Activated naive CD4-positive, alpha-beta T cell treated with anti-CD3 and anti-CD28 coated beads, Interleukin-2, amount 50 U/mL, for 16 hours (primary cell): ENCODE data around the gene ABCG5.

Experiments
- DNase-seq: peaks from one replicate; pipeline ENCODE4 v3.0.0-alpha.2; 2020

Gene ABCG5

GRCh38 chr2:43841949-43842865 is 3.6 kb upstream of the ABCG5 start:
- DNase-seq = no peak

DNA sequence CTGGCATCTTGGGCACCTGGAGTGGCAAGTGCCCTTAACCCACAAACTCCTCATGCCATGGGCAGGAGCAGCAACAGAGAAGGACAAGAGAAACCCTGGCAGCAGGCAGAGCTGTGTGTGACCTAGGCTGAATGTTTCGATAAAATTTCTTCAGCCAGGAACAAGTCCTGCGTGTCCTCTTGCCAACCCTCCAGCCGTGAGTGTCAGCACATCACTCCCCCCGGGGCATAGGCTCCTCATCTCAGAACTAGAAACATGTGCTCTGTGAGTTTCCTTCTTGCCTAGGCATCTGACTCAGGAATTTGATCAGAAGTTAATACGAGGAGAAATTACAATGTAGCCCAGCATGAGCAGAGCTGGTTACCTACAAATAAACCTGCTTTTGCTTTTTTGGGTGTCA is 2.3 kb upstream of the ABCG5 start:
- DNase-seq = no peak

GRCh38 chr2:43839776-43840564 is 1.3 kb upstream of the ABCG5 start:
- no peak for DNase-seq

GRCh38 chr2:43837831-43838559 is 644 bp downstream of the ABCG5 start:
- no peak for DNase-seq

DNA sequence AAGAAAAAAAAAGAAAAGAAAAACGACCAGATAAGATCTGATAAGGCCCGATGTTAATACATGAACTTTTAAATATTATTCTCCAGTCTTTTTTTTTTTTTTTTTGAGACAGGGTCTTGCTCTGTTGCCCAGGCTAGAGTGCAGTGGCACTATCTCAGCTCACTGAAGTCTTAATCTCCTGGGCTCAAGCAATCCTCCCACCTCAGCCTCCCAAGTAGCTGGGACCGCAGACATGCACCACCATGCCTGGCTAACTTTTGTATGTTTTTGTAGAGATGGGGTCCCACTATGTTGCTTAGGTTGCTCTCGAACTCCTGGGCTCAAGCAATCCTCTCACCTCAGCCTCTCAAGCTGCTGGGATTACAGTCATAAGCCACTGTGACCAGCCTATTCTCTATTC is 1.6 kb downstream of the ABCG5 start:
- DNase-seq = no peak

GRCh38 chr2:43832457-43832856 is 6.2 kb downstream of the ABCG5 start:
- DNase-seq = no peak

DNA sequence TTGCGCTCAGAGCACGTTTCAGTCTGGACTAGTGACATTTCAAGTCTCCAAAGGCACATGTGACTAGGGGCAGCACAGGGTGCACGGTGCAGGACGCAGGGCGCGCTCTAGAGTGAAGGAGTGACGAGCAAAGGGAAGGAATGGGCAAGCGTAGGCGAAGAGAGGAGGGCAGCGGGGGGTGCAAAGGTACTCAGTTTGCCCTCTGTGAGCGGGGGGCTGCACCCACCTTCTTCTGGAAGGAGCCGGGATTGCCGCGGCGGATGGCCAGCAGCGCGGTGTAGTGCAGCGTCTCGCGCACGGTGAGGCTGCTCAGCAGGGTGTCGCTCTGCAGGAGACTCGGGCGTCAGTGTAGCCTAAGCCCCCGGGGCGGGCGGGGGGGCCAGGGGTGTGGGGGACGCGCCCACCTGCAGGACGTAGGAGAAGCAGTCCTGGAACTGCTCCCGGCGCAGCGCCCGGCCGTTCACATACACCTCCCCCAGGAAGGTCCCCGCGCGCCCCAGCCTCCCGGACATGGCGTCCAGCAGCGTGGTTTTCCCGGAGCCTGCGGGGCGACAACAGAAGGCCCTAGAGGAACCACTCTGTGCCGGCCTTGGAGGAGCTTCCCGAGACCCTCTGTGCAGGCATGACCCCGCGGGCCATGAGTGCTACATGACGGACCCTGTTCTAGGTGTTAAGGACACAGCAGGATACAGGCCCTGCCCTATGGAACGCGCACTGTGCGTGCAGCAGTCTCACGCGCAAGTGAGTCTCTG is 6.9 kb downstream of the ABCG5 start:
- no peak for DNase-seq

- DNase-seq = no peak
Measured at GRCh38 chr2:43826305-43827250, 12.1 kb downstream of the ABCG5 start.

DNA sequence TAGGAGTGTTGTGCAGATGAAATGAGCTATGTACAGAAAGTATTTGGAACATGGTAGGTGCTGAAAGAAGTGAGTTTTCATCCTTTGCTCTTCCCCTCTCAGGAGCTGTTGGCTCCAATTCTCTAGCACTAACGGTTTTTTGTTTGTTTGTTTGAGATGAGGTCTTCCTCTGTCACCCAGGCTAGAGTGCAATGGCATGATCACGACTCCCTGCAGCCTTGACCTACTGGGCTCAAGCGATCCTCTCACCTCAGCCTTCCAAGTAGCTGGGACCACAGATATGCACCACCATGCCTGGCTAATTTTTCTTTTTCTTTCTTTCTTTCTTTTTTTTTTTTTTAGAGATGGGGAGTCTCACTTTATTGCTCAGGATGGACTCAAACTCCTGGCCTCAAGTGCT is 12.8 kb downstream of the ABCG5 start:
- no peak for DNase-seq

DNA sequence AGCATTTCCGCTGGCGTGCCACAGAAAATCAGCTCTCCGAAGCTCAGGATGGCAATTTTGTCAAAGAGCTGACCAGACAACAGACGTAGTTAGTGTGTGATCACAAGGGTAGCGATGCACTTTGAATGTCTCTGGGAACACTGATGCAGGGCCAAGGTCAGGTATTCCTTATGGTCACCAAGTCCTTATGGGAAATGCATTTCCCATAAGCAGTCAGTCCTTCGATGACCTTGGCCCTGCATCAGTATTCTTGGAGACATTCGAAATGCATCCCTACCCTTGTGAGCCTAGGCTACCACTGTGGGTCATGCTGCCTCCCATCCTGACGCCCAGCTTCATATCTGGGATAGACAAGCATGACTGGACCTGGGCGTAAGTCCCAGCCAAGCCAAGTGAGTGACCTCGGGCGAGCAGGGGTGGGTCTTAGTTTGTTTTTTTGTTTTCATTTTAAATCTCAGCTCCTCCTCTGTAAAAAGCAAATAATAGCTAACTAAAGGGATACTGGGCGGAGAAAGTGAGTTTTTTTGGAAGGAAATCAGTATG is 13.6 kb downstream of the ABCG5 start:
- no peak for DNase-seq

DNA sequence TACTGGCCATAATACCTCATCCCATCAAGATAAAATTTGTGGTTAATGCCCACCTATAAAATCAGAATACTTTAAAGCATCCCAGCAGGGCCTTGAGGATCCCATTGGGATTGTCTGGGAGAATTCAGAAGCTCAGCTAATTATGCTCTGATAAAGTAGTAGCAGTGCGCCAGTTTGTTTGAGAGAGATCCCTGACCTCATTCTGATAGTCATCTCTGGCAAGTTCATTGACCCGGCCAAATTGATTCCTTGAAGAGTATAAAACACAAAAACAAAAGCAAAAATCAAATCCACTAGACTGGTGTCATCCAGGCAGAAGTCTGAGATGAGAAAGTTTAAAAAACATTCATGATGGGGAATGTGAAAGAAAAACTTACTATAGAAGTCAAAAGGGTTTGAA is 14.1 kb downstream of the ABCG5 start:
- DNase-seq = no peak

DNA sequence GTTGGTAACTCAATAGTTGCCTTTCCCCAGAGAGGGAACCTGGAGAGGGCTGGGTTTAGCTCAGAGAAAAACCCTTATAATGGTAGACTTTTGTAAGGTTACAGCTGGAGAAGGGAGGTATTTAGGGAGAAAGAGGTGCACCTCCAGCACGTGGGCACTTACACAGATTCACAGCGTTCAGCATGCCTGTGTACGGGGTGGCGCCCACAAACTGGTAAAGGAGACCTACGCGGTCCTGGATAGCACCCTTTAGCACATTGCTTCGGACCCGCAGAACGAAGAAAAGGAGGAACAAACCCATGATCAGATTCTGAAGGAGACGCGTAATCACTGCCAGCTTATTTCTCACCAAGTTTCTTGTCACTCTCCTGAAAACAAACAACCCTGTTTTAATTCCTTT is 14.9 kb downstream of the ABCG5 start:
- DNase-seq = no peak

GRCh38 chr2:43822839-43823238 is 15.8 kb downstream of the ABCG5 start:
- DNase-seq = no peak

DNA sequence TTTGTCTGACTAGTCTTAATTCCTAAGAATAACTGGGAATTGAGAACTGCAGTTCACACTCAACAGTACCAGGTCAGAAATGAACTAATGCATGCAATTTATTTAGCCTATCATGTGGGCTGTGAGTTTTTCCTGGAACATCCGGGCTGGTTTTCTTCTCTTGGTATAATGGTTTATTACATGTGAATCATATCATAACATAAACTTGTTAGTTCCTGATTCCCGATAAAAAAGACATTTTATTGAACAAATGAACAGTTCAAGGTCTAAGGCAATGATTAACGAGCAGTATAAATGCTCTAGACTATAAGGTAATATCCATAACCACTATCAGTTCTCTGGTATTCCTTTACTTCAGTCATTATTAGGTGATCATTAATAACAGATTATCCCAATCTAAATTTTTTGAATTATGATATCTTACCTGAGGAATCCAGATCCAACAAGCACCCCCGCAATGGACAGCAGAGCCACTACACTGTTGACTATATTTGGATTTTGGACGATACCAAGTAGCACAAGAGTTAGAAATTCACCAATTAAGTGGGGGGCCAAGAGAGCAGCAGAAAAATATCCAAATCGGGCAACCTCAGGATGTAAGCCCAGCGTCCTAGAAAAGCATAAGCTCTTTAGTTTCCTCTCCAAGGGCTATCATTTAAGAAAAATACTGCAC is 19.0 kb downstream of the ABCG5 start:
- no peak for DNase-seq

- no peak for DNase-seq
Measured at GRCh38 chr2:43818761-43819160, 19.9 kb downstream of the ABCG5 start.

DNA sequence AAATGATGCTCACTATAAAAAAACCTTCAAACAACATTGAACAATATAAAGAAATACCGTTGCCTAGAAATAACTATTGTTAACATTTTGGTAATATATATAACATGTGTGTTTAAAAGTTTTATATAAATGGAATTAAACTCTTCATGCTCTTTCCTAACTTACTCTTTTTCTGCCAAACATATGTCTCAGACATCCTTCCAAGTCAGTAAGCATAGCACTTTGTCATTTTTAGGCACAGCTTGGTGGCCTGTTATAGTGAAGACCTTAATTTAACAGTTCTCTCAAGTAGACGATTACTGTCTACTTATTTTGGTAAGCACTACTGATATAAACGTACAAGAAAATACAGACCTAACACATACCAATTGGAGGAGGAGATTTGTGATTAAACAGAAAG is 23.9 kb downstream of the ABCG5 start:
- DNase-seq = no peak

DNA sequence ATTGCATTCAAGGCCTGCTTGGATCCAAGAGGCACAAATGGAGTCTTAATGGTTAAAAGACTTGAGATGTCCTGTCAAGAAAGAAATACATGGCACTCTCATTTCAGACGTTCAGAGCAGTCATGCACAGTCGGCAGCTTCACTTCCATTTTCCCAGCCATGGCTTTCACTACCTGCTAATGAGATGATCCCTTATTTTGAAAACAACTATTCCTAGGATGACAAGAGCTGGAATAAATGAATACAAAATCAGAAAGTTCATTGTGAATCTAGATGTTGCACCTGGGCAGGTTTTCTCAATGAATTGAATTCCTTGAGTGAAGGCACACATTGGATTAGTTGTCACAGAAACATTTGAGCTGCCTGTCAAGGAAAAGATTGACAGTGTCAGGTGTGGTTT is 25.7 kb downstream of the ABCG5 start:
- DNase-seq = no peak

GRCh38 chr2:43812006-43812405 is 26.6 kb downstream of the ABCG5 start:
- no peak for DNase-seq

GRCh38 chr2:43810888-43811287 is 27.8 kb downstream of the ABCG5 start:
- no peak for DNase-seq

- DNase-seq = no peak
Measured at GRCh38 chr2:43810452-43810851, 28.2 kb downstream of the ABCG5 start.

DNA sequence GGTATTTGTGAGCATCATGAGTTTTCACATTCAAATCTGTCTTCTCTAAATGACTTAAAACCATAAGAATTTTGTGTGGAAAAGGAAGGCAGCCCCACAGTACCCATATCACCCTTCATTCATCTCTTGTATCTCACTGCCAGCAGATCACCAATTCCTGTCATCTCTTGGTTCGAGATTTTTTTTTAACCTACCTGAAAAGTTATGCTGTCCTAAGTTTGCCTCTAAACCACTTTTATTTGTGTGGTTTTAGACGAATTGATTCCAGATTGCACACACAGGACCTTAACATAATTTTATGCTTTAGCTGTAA is 32.0 kb downstream of the ABCG5 start:
- no peak for DNase-seq
